Activated CD4-positive, alpha-beta T cell treated with anti-CD3 and anti-CD28 coated beads for 48 hours (primary cell): ENCODE results near the gene IFIT3.
A peak's percentile ranks its signal among the peaks of the same experiment; 100 is the strongest.
"Not testable (repeated sequence)": the region's sequence is repeated elsewhere in the genome, so short reads cannot be mapped to it uniquely, and the experiment has no call there.

ENCODE experiments used
- DNase-seq: peaks from one replicate; pipeline ENCODE4 v3.0.0-alpha.2; 2020

Gene IFIT3

GRCh38 chr10:89304446-89304845 lies 23.4 kb upstream of the IFIT3 start:
- DNase-seq, result no peak

- DNase-seq, result no peak
These were observed 22.9 kb upstream of the IFIT3 start for GRCh38 chr10:89304925-89305324.

- no peak for DNase-seq
These were observed 21.9 kb upstream of the IFIT3 start for GRCh38 chr10:89305766-89306433.

GRCh38 chr10:89306434-89307268 lies 21.1 kb upstream of the IFIT3 start:
- DNase-seq, result no peak

GRCh38 chr10:89307269-89307577 lies 20.6 kb upstream of the IFIT3 start:
- DNase-seq, result no peak

GRCh38 chr10:89308266-89308665 lies 19.5 kb upstream of the IFIT3 start:
- no peak for DNase-seq

GRCh38 chr10:89308736-89309135 lies 19.1 kb upstream of the IFIT3 start:
- DNase-seq, result no peak

GRCh38 chr10:89309156-89310055 lies 18.4 kb upstream of the IFIT3 start:
- no peak for DNase-seq

- DNase-seq, result no peak
These were observed 17.5 kb upstream of the IFIT3 start for GRCh38 chr10:89310056-89310893.

GRCh38 chr10:89312973-89313372 lies 14.8 kb upstream of the IFIT3 start:
- DNase-seq, result no peak

- DNase-seq, result no peak
These were observed 13.1 kb upstream of the IFIT3 start for GRCh38 chr10:89314676-89315075.

- DNase-seq, result not testable (repeated sequence)
These were observed 9.8 kb upstream of the IFIT3 start for GRCh38 chr10:89318047-89318446.

GRCh38 chr10:89325081-89325480 lies 2.7 kb upstream of the IFIT3 start:
- DNase-seq, result not testable (repeated sequence)

- not testable (repeated sequence) for DNase-seq
These were observed 1.9 kb upstream of the IFIT3 start for GRCh38 chr10:89325856-89326255.

- no peak for DNase-seq
These were observed 1.4 kb downstream of the IFIT3 start for GRCh38 chr10:89329151-89329550.

GRCh38 chr10:89330014-89330413 lies 2.2 kb downstream of the IFIT3 start:
- DNase-seq, result not testable (repeated sequence)

GRCh38 chr10:89330537-89331212 lies 2.9 kb downstream of the IFIT3 start:
- DNase-seq, result no peak

GRCh38 chr10:89331487-89332122 lies 3.8 kb downstream of the IFIT3 start:
- DNase-seq, result not testable (repeated sequence)

- peak; percentile 33 for DNase-seq
These were observed 4.4 kb downstream of the IFIT3 start for GRCh38 chr10:89332123-89332633.

GRCh38 chr10:89335226-89335625 lies 7.4 kb downstream of the IFIT3 start:
- DNase-seq, result no peak

- DNase-seq, result no peak
These were observed 8.4 kb downstream of the IFIT3 start for GRCh38 chr10:89336241-89336640.
